PFSK-1 (cell line): ENCODE measurements around the gene NT5C.

Experiments
- FOXP2 ChIP-seq: optimal IDR thresholded peaks from 2 replicates; pipeline ENCODE3; 2011; ENCODE audit warnings: borderline replicate concordance, control low read depth, inconsistent platforms; ENCODE audit not compliant: insufficient read depth; ENCODE audit errors: extremely low read length, extremely low read depth
- POLR2AphosphoS5 ChIP-seq: IDR thresholded peaks from 2 replicates; pipeline ENCODE4 v1.6.1; 2012; ENCODE audit warnings: low read depth, mild to moderate bottlenecking, control low read depth, low read length, moderate library complexity
- REST ChIP-seq, 2 experiments: IDR thresholded peaks; 2 replicates each; pipeline versions ENCODE4 v1.6.1 to v1.8.0; 2011 to 2012; ENCODE audit warnings: low read depth in 2 of 2, low read length in 2 of 2, control low read depth in 1 of 2, inconsistent platforms in 1 of 2, mild to moderate bottlenecking in 1 of 2, moderate library complexity in 1 of 2; ENCODE audit not compliant: insufficient read depth in 1 of 2
- SIN3A ChIP-seq: IDR thresholded peaks from 2 replicates; pipeline ENCODE4 v1.6.1; 2012; ENCODE audit warnings: mild to moderate bottlenecking, low read length, moderate library complexity, borderline replicate concordance; ENCODE audit not compliant: insufficient read depth
- TAF1 ChIP-seq: IDR thresholded peaks from 2 replicates; pipeline ENCODE4 v1.6.1; 2012; ENCODE audit warnings: low read length, control low read depth, borderline replicate concordance; ENCODE audit not compliant: insufficient read depth

- no peak for TF ChIP-seq REST (IDR thresholded peaks at IDR 0.05; ENCODE audit: insufficient read depth in 1 of 2, low read depth in 2 of 2, low read length in 2 of 2)
- TF ChIP-seq POLR2AphosphoS5, result no peak
- TF ChIP-seq SIN3A, result no peak
- no peak for TF ChIP-seq TAF1
- TF ChIP-seq FOXP2, result no peak
Measured at GRCh38 chr17:75116737-75117136, 14.8 kb downstream of the NT5C start.
